ENCODE data around the gene COL8A2.

The COL8A2 gene

GRCh38 chr1:36168514-36168913 is 43.5 kb upstream of the COL8A2 start:
- TF ChIP-seq CTCF (IDR thresholded peaks at IDR 0.05; ENCODE audit: insufficient read depth, low read length, poor library complexity, severe bottlenecking), result no peak
- no peaks in the 10 kb centered on the region for H3K27me3 ChIP-seq (replicated peaks; ENCODE audit: control insufficient read depth, insufficient read depth, low read length)
- no peak overlapping the region for H3K4me3 ChIP-seq (replicated peaks; ENCODE audit: low read depth, low read length)
- no peak for DNase-seq (ENCODE audit: extremely low read depth, insufficient read length)
- H3K36me3 ChIP-seq (ENCODE audit: control insufficient read depth, insufficient read depth, low read length), result peaks cover 31% of the 10 kb centered on the region

GRCh38 chr1:36166938-36167905 is 42.2 kb upstream of the COL8A2 start:
- DNase-seq (ENCODE audit: extremely low read depth, insufficient read length), result no peak
- no peak overlapping the region for H3K4me3 ChIP-seq (replicated peaks; ENCODE audit: low read depth, low read length)
- peaks cover 19% of the 10 kb centered on the region for H3K36me3 ChIP-seq (ENCODE audit: control insufficient read depth, insufficient read depth, low read length)
- no peak for TF ChIP-seq CTCF (IDR thresholded peaks at IDR 0.05; ENCODE audit: insufficient read depth, low read length, poor library complexity, severe bottlenecking)
- no peaks in the 10 kb centered on the region for H3K27me3 ChIP-seq (replicated peaks; ENCODE audit: control insufficient read depth, insufficient read depth, low read length)

GRCh38 chr1:36166136-36166535 is 41.1 kb upstream of the COL8A2 start:
- Histone ChIP-seq H3K36me3 (ENCODE audit: control insufficient read depth, insufficient read depth, low read length) (peaks cover 14% of the 10 kb centered on the region), H3K4me3 (replicated peaks; ENCODE audit: low read depth, low read length) (no peak overlapping the region), H3K27me3 (replicated peaks; ENCODE audit: control insufficient read depth, insufficient read depth, low read length) (no peaks in the 10 kb centered on the region)
- TF ChIP-seq CTCF (IDR thresholded peaks at IDR 0.05; ENCODE audit: insufficient read depth, low read length, poor library complexity, severe bottlenecking), result no peak
- DNase-seq (ENCODE audit: extremely low read depth, insufficient read length), result no peak

- Histone ChIP-seq H3K4me3 (replicated peaks; ENCODE audit: low read depth, low read length) (no peak overlapping the region), H3K36me3 (ENCODE audit: control insufficient read depth, insufficient read depth, low read length) (peaks cover 10% of the 10 kb centered on the region), H3K27me3 (replicated peaks; ENCODE audit: control insufficient read depth, insufficient read depth, low read length) (no peaks in the 10 kb centered on the region)
- TF ChIP-seq CTCF (IDR thresholded peaks at IDR 0.05; ENCODE audit: insufficient read depth, low read length, poor library complexity, severe bottlenecking), result no peak
- no peak for DNase-seq (ENCODE audit: extremely low read depth, insufficient read length)
These were observed 40.1 kb upstream of the COL8A2 start for GRCh38 chr1:36165145-36165544.

GRCh38 chr1:36164361-36164760 is 39.3 kb upstream of the COL8A2 start:
- H3K4me3 ChIP-seq (replicated peaks; ENCODE audit: low read depth, low read length), result no peak overlapping the region
- no peak for TF ChIP-seq CTCF (IDR thresholded peaks at IDR 0.05; ENCODE audit: insufficient read depth, low read length, poor library complexity, severe bottlenecking)
- no peak for DNase-seq (ENCODE audit: extremely low read depth, insufficient read length)
- H3K36me3 ChIP-seq (ENCODE audit: control insufficient read depth, insufficient read depth, low read length), result peaks cover 7% of the 10 kb centered on the region
- H3K27me3 ChIP-seq (replicated peaks; ENCODE audit: control insufficient read depth, insufficient read depth, low read length), result no peaks in the 10 kb centered on the region

Data from GM06990 (cell line).